OCI-LY3 (cell line): ENCODE measurements around the gene MREG.
"Not testable (repeated sequence)": the region's sequence is repeated elsewhere in the genome, so short reads cannot be mapped to it uniquely, and the experiment has no call there.

ENCODE experiments used
- H2AFZ ChIP-seq: fragments of 200-600, 300-600 bp; shearing (Covaris generic); 2 replicates; pipeline ENCODE4 v1.6.0; 2014; ENCODE audit warnings: antibody characterized with exemption, low read depth, low read length
- H3K27ac ChIP-seq: fragments of 200-600, 300-600 bp; sonication (generic); 2 replicates; pipeline ENCODE4 v1.5.1; 2014; ENCODE audit warnings: mild to moderate bottlenecking, low read length, moderate library complexity, mixed read lengths
- H3K27me3 ChIP-seq: fragments of 200-600, 300-600 bp; sonication (generic); 2 replicates; pipeline ENCODE4 v1.6.1; 2014; ENCODE audit warnings: low read depth, low read length, mixed read lengths
- H3K36me3 ChIP-seq: fragments of 200-600, 300-600 bp; sonication (generic); replicated peaks from 2 replicates; pipeline ENCODE3; 2014; ENCODE audit warnings: low read depth, low read length, mixed read lengths
- H3K4me1 ChIP-seq: fragments of 300-600, 200-600 bp; sonication (generic); 2 replicates; pipeline ENCODE4 v1.6.1; 2014; ENCODE audit warnings: low read length, mixed read lengths
- H3K4me2 ChIP-seq: fragments of 200-600, 300-600 bp; sonication (generic); 2 replicates; pipeline ENCODE4 v1.6.1; 2014; ENCODE audit warnings: low read length, mixed read lengths
- H3K4me3 ChIP-seq: fragments of 300-600, 200-600 bp; sonication (generic); 2 replicates; pipeline ENCODE4 v1.5.1; 2014; ENCODE audit warnings: antibody characterized with exemption, mild to moderate bottlenecking, low read length, moderate library complexity
- H3K79me2 ChIP-seq: fragments of 300-600, 200-600 bp; shearing (Covaris generic); 2 replicates; pipeline ENCODE4 v1.6.1; 2014; ENCODE audit warnings: mild to moderate bottlenecking, low read length, mixed read lengths
- H3K9ac ChIP-seq: fragments of 300-600, 200-600 bp; shearing (Covaris generic); 2 replicates; pipeline ENCODE4 v1.6.0; 2014; ENCODE audit warnings: mild to moderate bottlenecking, low read length, moderate library complexity
- H3K9me3 ChIP-seq: fragments of 200-600, 300-600 bp; shearing (Covaris generic); 2 replicates; pipeline ENCODE4 v1.6.1; 2014; ENCODE audit warnings: low read length, mixed read lengths; ENCODE audit not compliant: insufficient read depth
- H4K20me1 ChIP-seq: fragments of 200-600, 300-600 bp; sonication (generic); 2 replicates; pipeline ENCODE4 v1.6.1; 2016; ENCODE audit warnings: low read length, mixed read lengths; ENCODE audit not compliant: insufficient read depth
- CTCF ChIP-seq: fragments of 200-600, 300-600 bp; sonication (generic); IDR thresholded peaks from 2 replicates; pipeline ENCODE4 v1.5.1; 2014; ENCODE audit warnings: antibody characterized with exemption, low read length, low read depth
- EZH2phosphoT487 ChIP-seq: fragments of 200-600 bp; shearing (Covaris generic); IDR thresholded peaks from 2 replicates; pipeline ENCODE4 v1.6.1; 2018; ENCODE audit warnings: antibody characterized with exemption, mixed run types, low read depth

MREG gene

GRCh38 chr2:215971671-215972070 is 41.7 kb downstream of the MREG start:
- Histone ChIP-seq H3K27me3 (no peaks in the 10 kb centered on the region), H3K27ac (no peak overlapping the region), H3K4me3 (no peak overlapping the region), H3K9me3 (no peaks in the 10 kb centered on the region), H3K9ac (no peak overlapping the region), H2AFZ (no peak overlapping the region), H4K20me1 (peaks cover 86% of the 10 kb centered on the region), H3K36me3 (peaks cover 16% of the 10 kb centered on the region), H3K4me2 (no peak overlapping the region), H3K79me2 (peaks cover 99% of the 10 kb centered on the region), H3K4me1 (no peaks in the 10 kb centered on the region)
- no peak for TF ChIP-seq CTCF
- no peak for TF ChIP-seq EZH2phosphoT487

- H3K9ac ChIP-seq, H3K27me3 ChIP-seq, H3K4me1 ChIP-seq, H3K27ac ChIP-seq, H3K9me3 ChIP-seq, H3K4me2 ChIP-seq, H2AFZ ChIP-seq, H3K4me3 ChIP-seq: not testable (repeated sequence)
- peaks cover 97% of the 10 kb centered on the region for H3K79me2 ChIP-seq
- peaks cover 16% of the 10 kb centered on the region for H3K36me3 ChIP-seq
- peaks cover 85% of the 10 kb centered on the region for H4K20me1 ChIP-seq
These were observed 42.5 kb downstream of the MREG start for GRCh38 chr2:215970894-215971293.

GRCh38 chr2:215970425-215970824 is 42.9 kb downstream of the MREG start:
- H3K9me3 ChIP-seq, result no peaks in the 10 kb centered on the region
- H3K9ac ChIP-seq, result no peak overlapping the region
- H3K4me1 ChIP-seq, result no peaks in the 10 kb centered on the region
- no peak overlapping the region for H3K27ac ChIP-seq
- no peaks in the 10 kb centered on the region for H3K27me3 ChIP-seq
- H3K4me3 ChIP-seq, result no peak overlapping the region
- peaks cover 97% of the 10 kb centered on the region for H3K79me2 ChIP-seq
- peaks cover 85% of the 10 kb centered on the region for H4K20me1 ChIP-seq
- H3K4me2 ChIP-seq, result no peak overlapping the region
- no peak overlapping the region for H2AFZ ChIP-seq
- H3K36me3 ChIP-seq, result peaks cover 18% of the 10 kb centered on the region
- TF ChIP-seq EZH2phosphoT487 (no peak), CTCF (no peak)

- TF ChIP-seq CTCF, result no peak
- no peak for TF ChIP-seq EZH2phosphoT487
- Histone ChIP-seq H3K27me3 (no peaks in the 10 kb centered on the region), H3K4me2 (no peak overlapping the region), H4K20me1 (peaks cover 86% of the 10 kb centered on the region), H3K9me3 (no peaks in the 10 kb centered on the region), H3K79me2 (peaks cover 99% of the 10 kb centered on the region), H3K4me3 (no peak overlapping the region), H3K9ac (no peak overlapping the region), H2AFZ (no peak overlapping the region), H3K36me3 (peaks cover 18% of the 10 kb centered on the region), H3K27ac (no peak overlapping the region), H3K4me1 (no peaks in the 10 kb centered on the region)
These were observed 44.1 kb downstream of the MREG start for GRCh38 chr2:215969131-215969841.
